Astrocyte of the spinal cord (primary cell): ENCODE results near the gene CACNA1C.

Experiments used
- DNase-seq: peaks from one replicate; pipeline ENCODE4 v3.0.0; 2011; ENCODE audit warnings: low read depth, low spot score
- H3K4me3 ChIP-seq: 2 replicates; pipeline ENCODE4 v1.5.1; 2011; ENCODE audit warnings: low read depth, mild to moderate bottlenecking, low read length, moderate library complexity
- CTCF ChIP-seq: IDR thresholded peaks from 2 replicates; pipeline ENCODE4 v1.5.1; 2012; ENCODE audit warnings: low read depth, mild to moderate bottlenecking, low read length, inconsistent platforms
- in situ Hi-C: cut with HindIII; loops from 2 replicates; pipeline ENCODE4 v1.10.0; 2017; ENCODE audit warnings: low sequenced_read_pairs

Gene CACNA1C

GRCh38 chr12:2513141-2514037, 460.6 kb downstream of the CACNA1C start:
- in situ Hi-C loops = no loop called here
- no peak for TF ChIP-seq CTCF
- no peak overlapping the region for H3K4me3 ChIP-seq
- DNase-seq = no peak

- TF ChIP-seq CTCF = no peak
- no peak for DNase-seq
- no peak overlapping the region for H3K4me3 ChIP-seq
- in situ Hi-C loops = no loop called here
Measured at GRCh38 chr12:2514038-2514340, 461.2 kb downstream of the CACNA1C start.

GRCh38 chr12:2520722-2521246, 468.0 kb downstream of the CACNA1C start:
- no peak for DNase-seq
- no peak overlapping the region for H3K4me3 ChIP-seq
- in situ Hi-C loops = no loop called here
- TF ChIP-seq CTCF = no peak

- H3K4me3 ChIP-seq = no peak overlapping the region
- DNase-seq = no peak
- TF ChIP-seq CTCF = no peak
- in situ Hi-C loops = no loop called here
Measured at GRCh38 chr12:2523317-2523716, 470.5 kb downstream of the CACNA1C start.

GRCh38 chr12:2523844-2524243, 471.1 kb downstream of the CACNA1C start:
- no peak for DNase-seq
- in situ Hi-C loops = no loop called here
- H3K4me3 ChIP-seq = no peak overlapping the region
- TF ChIP-seq CTCF = no peak

- no peak for DNase-seq
- in situ Hi-C loops = no loop called here
- no peak for TF ChIP-seq CTCF
Measured at GRCh38 chr12:2526371-2526770, 473.6 kb downstream of the CACNA1C start.

More at GRCh38 chr12:2526371-2526770, 473.6 kb downstream of the CACNA1C start:
- H3K4me3 ChIP-seq = no peak overlapping the region
